GM19240 (cell line): ENCODE results near the gene FRYL.
"Not testable (repeated sequence)": the region's sequence is repeated elsewhere in the genome, so short reads cannot be mapped to it uniquely, and the experiment has no call there.

Source experiments
- DNase-seq: peaks from one replicate; pipeline ENCODE4 v3.0.0; 2011; ENCODE audit warnings: low spot score; ENCODE audit not compliant: insufficient read length

Gene FRYL

GRCh38 chr4:48786549-48786948 is 6.5 kb upstream of the FRYL start:
- no peak for DNase-seq

GRCh38 chr4:48785302-48785701 is 5.2 kb upstream of the FRYL start:
- no peak for DNase-seq

GRCh38 chr4:48781968-48782367 is 1.9 kb upstream of the FRYL start:
- no peak for DNase-seq

GRCh38 chr4:48780865-48781214 is 761 bp upstream of the FRYL start:
- DNase-seq: no peak

- DNase-seq: no peak
Observed at GRCh38 chr4:48779095-48779997, 733 bp downstream of the FRYL start.

GRCh38 chr4:48778431-48779094 is 1.5 kb downstream of the FRYL start:
- DNase-seq: no peak

GRCh38 chr4:48777739-48778138 is 2.3 kb downstream of the FRYL start:
- DNase-seq: no peak

GRCh38 chr4:48774760-48775710 is 5.0 kb downstream of the FRYL start:
- no peak for DNase-seq

GRCh38 chr4:48772556-48772955 is 7.5 kb downstream of the FRYL start:
- DNase-seq: no peak

- no peak for DNase-seq
Observed at GRCh38 chr4:48767055-48767929, 12.8 kb downstream of the FRYL start.

- DNase-seq: no peak
Observed at GRCh38 chr4:48766131-48766792, 13.8 kb downstream of the FRYL start.

- no peak for DNase-seq
Observed at GRCh38 chr4:48762408-48762807, 17.7 kb downstream of the FRYL start.

GRCh38 chr4:48761286-48761685 is 18.8 kb downstream of the FRYL start:
- DNase-seq: no peak

GRCh38 chr4:48758703-48759102 is 21.4 kb downstream of the FRYL start:
- DNase-seq: not testable (repeated sequence)

GRCh38 chr4:48756689-48757220 is 23.3 kb downstream of the FRYL start:
- DNase-seq: no peak

GRCh38 chr4:48755281-48755680 is 24.8 kb downstream of the FRYL start:
- no peak for DNase-seq

- no peak for DNase-seq
Observed at GRCh38 chr4:48753159-48753558, 26.9 kb downstream of the FRYL start.

GRCh38 chr4:48752726-48753125 is 27.4 kb downstream of the FRYL start:
- DNase-seq: no peak

GRCh38 chr4:48752246-48752645 is 27.8 kb downstream of the FRYL start:
- DNase-seq: no peak
